CD8-positive, alpha-beta memory T cell (primary cell): ENCODE measurements around the gene BANK1. TPM values are rescaled to one million over a fixed set of nuclear protein-coding genes. Genes with fewer than 3 reads are reported as not detected.

ENCODE experiments used
- CTCF ChIA-PET: fragments of 350-600 bp; sonication (Branson Sonifier 250); formaldehyde crosslinking; loops from one replicate; lab custom pipeline; 2021; ENCODE audit warnings: antibody characterized with exemption; lab: Charles Lee
- POLR2A ChIA-PET: fragments of 350-600 bp; sonication (Branson Sonifier 250); formaldehyde crosslinking; loops from one replicate; lab custom pipeline; 2021; ENCODE audit warnings: antibody characterized with exemption; lab: Charles Lee
- DNase-seq, 5 donors: peaks; one replicate each; pipeline versions ENCODE4 v3.0.0 to v3.0.0-alpha.2; 2020 to 2022; ENCODE audit warnings: mixed read lengths in 1 of 5
- H3K27ac ChIP-seq: one replicate; pipeline ENCODE4 v1.7.0; 2013; ENCODE audit warnings: low read depth, mild to moderate bottlenecking, low read length, moderate library complexity
- H3K27me3 ChIP-seq: 2 replicates; pipeline ENCODE4 v1.7.0; 2013; ENCODE audit warnings: low read length, mild to moderate bottlenecking; ENCODE audit not compliant: insufficient read depth, poor library complexity, severe bottlenecking
- H3K36me3 ChIP-seq: 2 replicates; pipeline ENCODE4 v1.7.0; 2013; ENCODE audit warnings: mild to moderate bottlenecking, low read length, moderate library complexity; ENCODE audit not compliant: insufficient read depth
- H3K4me1 ChIP-seq: 2 replicates; pipeline ENCODE4 v1.7.0; 2013; ENCODE audit warnings: mild to moderate bottlenecking, low read length, moderate library complexity; ENCODE audit not compliant: insufficient read depth
- H3K4me3 ChIP-seq: 2 replicates; pipeline ENCODE4 v1.7.0; 2013; ENCODE audit warnings: mild to moderate bottlenecking, low read length
- H3K9me3 ChIP-seq: 2 replicates; pipeline ENCODE4 v1.7.0; 2013; ENCODE audit warnings: mild to moderate bottlenecking, low read length
- H3K27ac Mint-ChIP-seq, 8 donors: one replicate each; pipeline ENCODE4 v1.8.0; 2020 to 2021; ENCODE audit warnings: mixed read lengths in 8 of 8, mild to moderate bottlenecking in 6 of 8, inconsistent platforms in 3 of 8, moderate library complexity in 3 of 8
- H3K27me3 Mint-ChIP-seq, 2 donors: one replicate each; pipeline ENCODE4 v1.8.0; 2020 to 2021; ENCODE audit warnings: mixed read lengths in 2 of 2, mild to moderate bottlenecking in 1 of 2, moderate library complexity in 1 of 2
- H3K36me3 Mint-ChIP-seq, 3 donors: one replicate each; pipeline ENCODE4 v1.8.0; 2020 to 2021; ENCODE audit warnings: mixed read lengths in 3 of 3, inconsistent platforms in 1 of 3, mild to moderate bottlenecking in 1 of 3
- H3K4me1 Mint-ChIP-seq, 3 donors: one replicate each; pipeline ENCODE4 v1.8.0; 2020 to 2021; ENCODE audit warnings: mixed read lengths in 3 of 3, inconsistent platforms in 1 of 3, mild to moderate bottlenecking in 1 of 3
- H3K4me3 Mint-ChIP-seq, 7 donors: one replicate each; pipeline ENCODE4 v1.8.0; 2020 to 2021; ENCODE audit warnings: mixed read lengths in 7 of 7, mild to moderate bottlenecking in 6 of 7, moderate library complexity in 4 of 7, inconsistent platforms in 2 of 7
- H3K9me3 Mint-ChIP-seq, 5 donors: one replicate each; pipeline ENCODE4 v1.8.0; 2020 to 2022; ENCODE audit warnings: mixed read lengths in 5 of 5, mild to moderate bottlenecking in 3 of 5, moderate library complexity in 2 of 5, inconsistent platforms in 1 of 5
- polyA plus RNA-seq: library from polyadenylated mRNA; unstranded; fragments of 300-500 nt; fragmentation: Illumina TruSeq; gene quantifications from one replicate; pipeline ENCODE4 v1.2.3, GENCODE V29; 2021
- total RNA-seq, 2 experiments: library from RNA; stranded (reverse); gene quantifications; one replicate each; pipeline ENCODE4 v1.2.3, GENCODE V29; 2021

Gene BANK1
- total and polyA plus RNA-seq, 3 experiments from 2014 or later, result 0.74 TPM; not detected in 2

DNA sequence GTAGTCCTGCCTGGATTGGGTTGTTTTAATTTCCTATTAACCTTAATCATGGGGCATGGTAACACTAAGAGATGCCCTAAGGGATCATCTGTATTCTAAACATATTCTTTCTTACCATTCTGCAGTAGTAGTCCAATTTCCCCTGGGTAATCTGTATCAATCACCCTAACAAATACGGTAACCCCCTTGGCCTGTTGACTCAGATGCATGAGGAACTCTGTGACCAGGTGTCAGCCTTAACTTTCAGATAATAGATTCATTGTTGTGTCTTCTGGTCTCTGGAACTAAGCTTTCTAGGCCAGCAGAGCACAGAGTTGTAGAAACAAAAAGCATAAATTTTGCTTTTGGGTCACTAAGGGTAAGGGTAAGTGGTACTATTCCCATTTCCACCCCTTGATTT is 13.1 kb upstream of the BANK1 start:
- H3K4me1 Mint-ChIP-seq, result no peaks in the 10 kb centered on the region
- ChIA-PET POLR2A (no interaction called here), CTCF (no interaction called here)
- Histone ChIP-seq H3K9me3 (no peaks in the 10 kb centered on the region), H3K36me3 (no peaks in the 10 kb centered on the region), H3K27ac (no peak overlapping the region), H3K4me3 (no peak overlapping the region), H3K4me1 (no peaks in the 10 kb centered on the region), H3K27me3 (no peaks in the 10 kb centered on the region)
- no peaks in the 10 kb centered on the region for H3K36me3 Mint-ChIP-seq
- H3K9me3 Mint-ChIP-seq, result peaks cover 0 to 4% (median 2%) of the 10 kb centered on the region in 5 donors
- no peak for DNase-seq
- H3K4me3 Mint-ChIP-seq, result no peak overlapping the region
- H3K27ac Mint-ChIP-seq, result no peak overlapping the region
- peaks cover 8 to 46% of the 10 kb centered on the region in 2 donors for H3K27me3 Mint-ChIP-seq

DNA sequence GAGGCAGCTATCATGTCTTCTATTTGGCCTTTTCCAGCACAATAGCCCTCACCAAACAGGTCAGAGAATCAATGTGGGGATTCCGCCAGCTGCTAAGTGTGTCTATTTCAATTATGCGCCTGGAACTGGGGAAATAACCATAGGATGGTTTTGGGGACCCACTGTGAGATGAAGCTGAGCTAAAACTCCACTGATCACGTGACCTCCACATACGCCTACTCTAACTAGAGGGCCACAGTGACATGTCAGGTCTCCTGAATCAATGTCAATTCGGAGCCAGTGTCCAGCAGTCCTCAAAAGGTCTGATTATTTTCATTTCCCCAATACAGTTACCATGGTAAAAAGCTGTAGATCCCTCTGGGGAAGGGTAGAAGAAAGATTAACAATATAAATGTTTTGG is 10.2 kb upstream of the BANK1 start:
- H3K36me3 Mint-ChIP-seq, result no peaks in the 10 kb centered on the region
- Histone ChIP-seq H3K36me3 (no peaks in the 10 kb centered on the region), H3K27ac (no peak overlapping the region), H3K4me3 (no peak overlapping the region), H3K4me1 (no peaks in the 10 kb centered on the region), H3K9me3 (no peaks in the 10 kb centered on the region), H3K27me3 (no peaks in the 10 kb centered on the region)
- H3K4me3 Mint-ChIP-seq, result no peak overlapping the region
- peaks cover 0 to 2% (median 0%) of the 10 kb centered on the region in 5 donors for H3K9me3 Mint-ChIP-seq
- no peak for DNase-seq
- no peak overlapping the region for H3K27ac Mint-ChIP-seq
- H3K4me1 Mint-ChIP-seq, result no peaks in the 10 kb centered on the region
- ChIA-PET POLR2A (no interaction called here), CTCF (no interaction called here)
- H3K27me3 Mint-ChIP-seq, result peaks cover 5 to 54% of the 10 kb centered on the region in 2 donors

GRCh38 chr4:101782546-101782945 is 8.0 kb upstream of the BANK1 start:
- Histone ChIP-seq H3K27ac (no peak overlapping the region), H3K27me3 (peaks cover 3% of the 10 kb centered on the region), H3K4me1 (no peaks in the 10 kb centered on the region), H3K9me3 (no peaks in the 10 kb centered on the region), H3K36me3 (no peaks in the 10 kb centered on the region), H3K4me3 (no peak overlapping the region)
- Mint-ChIP-seq H3K36me3 (peaks cover 0 to 3% (median 0%) of the 10 kb centered on the region in 3 donors), H3K9me3 (peaks cover 0 to 5% (median 3%) of the 10 kb centered on the region in 5 donors), H3K4me3 (no peak overlapping the region), H3K4me1 (no peaks in the 10 kb centered on the region), H3K27ac (no peak overlapping the region), H3K27me3 (peaks cover 6 to 51% of the 10 kb centered on the region in 2 donors)
- CTCF ChIA-PET, result no interaction called here
- no peak for DNase-seq
- POLR2A ChIA-PET, result no interaction called here

GRCh38 chr4:101784957-101785356 is 5.6 kb upstream of the BANK1 start:
- H3K9me3 Mint-ChIP-seq, result peaks cover 0 to 5% (median 3%) of the 10 kb centered on the region in 5 donors
- H3K36me3 Mint-ChIP-seq, result peaks cover 0 to 8% (median 0%) of the 10 kb centered on the region in 3 donors
- H3K27ac Mint-ChIP-seq, result no peak overlapping the region
- CTCF ChIA-PET, result no interaction called here
- H3K4me3 ChIP-seq, result no peak overlapping the region
- no peak overlapping the region for H3K27ac ChIP-seq
- DNase-seq, result no peak
- H3K27me3 Mint-ChIP-seq, result peaks cover 8 to 41% of the 10 kb centered on the region in 2 donors
- POLR2A ChIA-PET, result no interaction called here
- H3K27me3 ChIP-seq, result peaks cover 7% of the 10 kb centered on the region
- no peaks in the 10 kb centered on the region for H3K36me3 ChIP-seq
- H3K4me1 ChIP-seq, result no peaks in the 10 kb centered on the region
- H3K4me1 Mint-ChIP-seq, result no peaks in the 10 kb centered on the region
- H3K4me3 Mint-ChIP-seq, result no peak overlapping the region
- no peaks in the 10 kb centered on the region for H3K9me3 ChIP-seq

GRCh38 chr4:101785486-101785885 is 5.0 kb upstream of the BANK1 start:
- peaks cover 8 to 40% of the 10 kb centered on the region in 2 donors for H3K27me3 Mint-ChIP-seq
- H3K4me3 ChIP-seq, result no peak overlapping the region
- peaks cover 7% of the 10 kb centered on the region for H3K27me3 ChIP-seq
- H3K4me1 ChIP-seq, result no peaks in the 10 kb centered on the region
- H3K9me3 Mint-ChIP-seq, result peaks cover 0 to 5% (median 3%) of the 10 kb centered on the region in 5 donors
- peaks cover 4 to 5% (median 4%) of the 10 kb centered on the region in 3 donors for H3K4me1 Mint-ChIP-seq
- H3K27ac Mint-ChIP-seq, result no peak overlapping the region
- H3K9me3 ChIP-seq, result no peaks in the 10 kb centered on the region
- H3K36me3 Mint-ChIP-seq, result peaks cover 0 to 8% (median 0%) of the 10 kb centered on the region in 3 donors
- CTCF ChIA-PET, result no interaction called here
- no peak overlapping the region for H3K4me3 Mint-ChIP-seq
- POLR2A ChIA-PET, result no interaction called here
- H3K36me3 ChIP-seq, result no peaks in the 10 kb centered on the region
- H3K27ac ChIP-seq, result no peak overlapping the region
- DNase-seq, result no peak

- Mint-ChIP-seq H3K27me3 (peaks cover 6 to 37% of the 10 kb centered on the region in 2 donors), H3K4me1 (peaks cover 5 to 11% (median 6%) of the 10 kb centered on the region in 3 donors), H3K27ac (no peak overlapping the region), H3K4me3 (no peak overlapping the region), H3K9me3 (peaks cover 0 to 5% (median 2%) of the 10 kb centered on the region in 5 donors), H3K36me3 (peaks cover 0 to 8% (median 0%) of the 10 kb centered on the region in 3 donors)
- Histone ChIP-seq H3K9me3 (no peaks in the 10 kb centered on the region), H3K27me3 (peaks cover 7% of the 10 kb centered on the region), H3K27ac (no peak overlapping the region), H3K4me3 (no peak overlapping the region), H3K4me1 (no peaks in the 10 kb centered on the region), H3K36me3 (no peaks in the 10 kb centered on the region)
- POLR2A ChIA-PET, result no interaction called here
- DNase-seq, result no peak
- CTCF ChIA-PET, result no interaction called here
Measured at GRCh38 chr4:101787701-101788316, 2.7 kb upstream of the BANK1 start.

DNA sequence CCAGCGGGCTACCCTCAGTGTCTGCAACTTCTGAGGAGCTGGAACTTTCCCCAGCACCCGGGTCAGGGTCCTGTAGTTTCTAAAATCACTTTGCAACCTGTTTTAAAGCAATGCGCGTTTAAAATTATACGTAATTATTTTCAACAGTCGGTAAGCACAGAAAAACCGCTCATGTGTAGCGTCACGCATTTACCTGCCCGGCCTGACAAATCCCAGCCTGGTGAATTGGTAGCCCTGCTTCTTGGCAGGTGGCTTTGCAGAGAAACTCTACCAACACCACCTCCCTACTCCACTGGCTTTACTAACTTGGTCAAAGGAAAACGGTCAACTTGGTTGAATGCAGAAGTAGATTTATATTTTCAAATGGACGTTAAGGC is 640 bp downstream of the BANK1 start:
- no peak for DNase-seq
- H3K36me3 ChIP-seq, result no peaks in the 10 kb centered on the region
- H3K9me3 Mint-ChIP-seq, result peaks cover 0 to 5% (median 2%) of the 10 kb centered on the region in 5 donors
- peak overlapping the region in 6 of 7 donors; percentile 55 to 83 (median 74) for H3K4me3 Mint-ChIP-seq
- no peaks in the 10 kb centered on the region for H3K9me3 ChIP-seq
- peaks cover 9 to 57% of the 10 kb centered on the region in 2 donors for H3K27me3 Mint-ChIP-seq
- ChIA-PET CTCF (no interaction called here), POLR2A (no interaction called here)
- H3K4me1 ChIP-seq, result no peaks in the 10 kb centered on the region
- H3K4me3 ChIP-seq, result peak overlapping the region; percentile 5
- peaks cover 7% of the 10 kb centered on the region for H3K27me3 ChIP-seq
- no peak overlapping the region for H3K27ac ChIP-seq
- H3K27ac Mint-ChIP-seq, result no peak overlapping the region
- H3K36me3 Mint-ChIP-seq, result peaks cover 0 to 8% (median 0%) of the 10 kb centered on the region in 3 donors
- peaks cover 5 to 11% (median 6%) of the 10 kb centered on the region in 3 donors for H3K4me1 Mint-ChIP-seq

DNA sequence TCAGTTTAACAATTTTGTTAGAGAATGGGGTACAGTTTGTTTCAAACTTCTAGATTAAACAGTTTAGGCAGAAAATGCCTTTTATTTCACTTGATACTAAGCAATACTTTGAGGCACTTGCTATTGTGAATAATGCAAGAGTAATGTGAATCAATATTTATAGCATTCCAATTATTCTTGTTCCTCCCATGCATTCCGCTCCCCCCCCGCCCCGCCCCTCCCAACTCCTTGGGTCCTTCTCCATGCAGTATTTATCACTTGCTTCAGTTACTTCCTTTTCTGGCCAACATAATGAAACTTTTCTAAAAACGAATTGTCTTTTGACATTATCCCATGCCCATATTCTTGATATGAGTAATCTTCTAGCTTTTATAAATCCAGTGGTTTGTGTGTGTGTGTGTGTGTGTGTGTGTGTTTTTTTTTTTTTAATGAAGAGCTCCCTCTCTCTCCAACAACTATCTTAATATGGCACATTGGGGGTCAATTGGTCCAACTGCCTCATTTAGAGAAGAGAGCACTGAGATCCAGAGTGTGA is 1.6 kb downstream of the BANK1 start:
- CTCF ChIA-PET, result no interaction called here
- peaks cover 5 to 11% (median 6%) of the 10 kb centered on the region in 3 donors for H3K4me1 Mint-ChIP-seq
- peaks cover 0 to 7% (median 0%) of the 10 kb centered on the region in 3 donors for H3K36me3 Mint-ChIP-seq
- DNase-seq, result no peak
- no peak overlapping the region for H3K4me3 Mint-ChIP-seq
- H3K9me3 ChIP-seq, result no peaks in the 10 kb centered on the region
- no peaks in the 10 kb centered on the region for H3K4me1 ChIP-seq
- POLR2A ChIA-PET, result no interaction called here
- H3K27me3 ChIP-seq, result peaks cover 7% of the 10 kb centered on the region
- H3K27ac ChIP-seq, result no peak overlapping the region
- no peak overlapping the region for H3K27ac Mint-ChIP-seq
- H3K9me3 Mint-ChIP-seq, result peaks cover 0 to 4% (median 1%) of the 10 kb centered on the region in 5 donors
- no peaks in the 10 kb centered on the region for H3K36me3 ChIP-seq
- H3K4me3 ChIP-seq, result no peak overlapping the region
- peaks cover 8 to 54% of the 10 kb centered on the region in 2 donors for H3K27me3 Mint-ChIP-seq
